ENCODE measurements around the gene RRAGD.

Gene RRAGD

DNA sequence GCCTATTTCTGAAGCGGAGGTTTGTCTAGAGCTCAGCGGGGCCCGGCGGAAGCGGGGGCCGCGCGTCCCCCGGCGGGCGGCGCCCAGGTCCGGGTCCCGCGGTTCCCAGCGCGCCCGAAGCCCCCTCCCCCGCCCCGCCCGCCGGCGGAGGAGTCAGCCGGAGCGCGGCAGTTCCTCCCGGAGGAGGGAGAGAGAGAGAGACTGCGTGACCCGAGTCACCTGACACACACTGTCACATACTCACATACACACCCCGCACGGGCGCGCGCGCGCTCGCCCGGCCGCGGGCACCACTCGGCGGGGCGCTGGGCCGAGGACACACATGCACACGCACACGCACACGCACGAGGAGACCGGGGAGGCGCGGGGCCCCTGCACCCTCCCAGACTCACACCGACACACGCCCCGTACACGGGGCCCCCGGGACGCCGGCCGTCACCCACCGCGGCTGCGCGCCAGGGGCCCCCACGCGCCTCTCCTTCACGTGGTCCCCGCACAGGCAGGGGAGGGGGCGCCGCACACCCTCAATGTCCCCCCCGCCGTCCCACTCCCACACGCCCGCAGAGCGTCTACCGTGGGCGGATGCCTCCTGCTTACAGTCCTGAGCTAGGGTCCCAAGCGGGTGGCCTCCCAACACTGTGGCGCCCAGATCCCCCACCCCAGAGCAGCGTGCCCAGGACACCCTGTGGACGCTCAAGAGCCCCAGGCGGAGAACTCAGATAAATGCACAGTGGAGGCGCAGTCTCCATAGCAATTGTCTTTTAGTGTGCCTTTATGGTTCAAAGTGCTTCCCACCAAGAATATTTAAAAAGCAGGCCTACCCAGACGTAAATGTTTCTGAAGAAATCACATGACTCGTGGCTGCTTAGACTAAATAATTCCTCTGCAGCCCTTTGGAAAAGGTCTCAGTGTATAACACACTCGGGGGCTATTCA is at the start of gene RRAGD:
Gene RRAGD (minus strand): TSS at position 203 of the 935 bp plus-strand sequence. CDS start 280 bp downstream, outside the sequence.
- peaks cover 16% of the 10 kb centered on the region for H3K4me1 Mint-ChIP-seq
- H3K27me3 Mint-ChIP-seq: peaks cover 4% of the 10 kb centered on the region
- DNase-seq (ENCODE audit: low spot score in 2 of 2): peak; percentile 42 to 56
- ATAC-seq (ENCODE audit: low read depth): peak; percentile 83
- peak within 1 kb of the TSS; percentile 90 for H3K27ac Mint-ChIP-seq
- H3K36me3 Mint-ChIP-seq: no peaks in the 10 kb centered on the region
- no peaks in the 10 kb centered on the region for H3K9me3 Mint-ChIP-seq
- peak within 1 kb of the TSS; percentile 99 for H3K4me3 Mint-ChIP-seq

GRCh38 chr6:89460713-89461112 is 48.6 kb upstream of the RRAGD start:
- H3K4me1 Mint-ChIP-seq: no peaks in the 10 kb centered on the region
- ATAC-seq (ENCODE audit: low read depth) (no peak), DNase-seq (ENCODE audit: low spot score in 2 of 2) (no peak)
- H3K9me3 Mint-ChIP-seq: peaks cover under 1% of the 10 kb centered on the region
- peaks cover 4% of the 10 kb centered on the region for H3K36me3 Mint-ChIP-seq
- H3K27me3 Mint-ChIP-seq: no peaks in the 10 kb centered on the region
- H3K27ac Mint-ChIP-seq: no peak overlapping the region
- H3K4me3 Mint-ChIP-seq: no peak overlapping the region

- H3K4me1 Mint-ChIP-seq: no peaks in the 10 kb centered on the region
- H3K27me3 Mint-ChIP-seq: no peaks in the 10 kb centered on the region
- no peak overlapping the region for H3K27ac Mint-ChIP-seq
- no peak for ATAC-seq (ENCODE audit: low read depth)
- H3K9me3 Mint-ChIP-seq: peaks cover 1% of the 10 kb centered on the region
- H3K36me3 Mint-ChIP-seq: peaks cover 8% of the 10 kb centered on the region
- H3K4me3 Mint-ChIP-seq: no peak overlapping the region
- no peak for DNase-seq (ENCODE audit: low spot score in 2 of 2)
These were observed 47.4 kb upstream of the RRAGD start for GRCh38 chr6:89459501-89459900.

DNA sequence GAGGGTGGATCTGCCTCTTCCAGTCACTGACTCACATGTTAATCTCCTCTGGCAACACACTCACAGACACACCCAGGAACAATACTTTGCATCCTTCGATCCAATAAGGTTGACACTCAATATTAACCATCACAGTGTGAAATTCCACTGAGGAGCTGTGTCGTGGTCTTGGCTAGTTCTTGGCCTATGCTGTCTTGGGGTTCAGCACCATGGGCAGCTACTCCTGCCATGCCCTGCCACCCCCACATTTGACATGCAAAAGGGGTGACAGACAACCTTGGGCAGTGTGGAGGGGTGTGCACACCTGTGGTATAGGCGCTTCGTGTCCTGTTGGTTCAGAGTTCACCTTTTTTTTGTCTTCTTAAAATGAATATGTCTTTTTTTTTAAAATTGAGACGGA is 46.6 kb upstream of the RRAGD start:
- Mint-ChIP-seq H3K36me3 (peaks cover 12% of the 10 kb centered on the region), H3K4me3 (no peak overlapping the region), H3K9me3 (peaks cover 1% of the 10 kb centered on the region), H3K27ac (no peak overlapping the region), H3K4me1 (no peaks in the 10 kb centered on the region), H3K27me3 (no peaks in the 10 kb centered on the region)
- DNase-seq (ENCODE audit: low spot score in 2 of 2): no peak
- ATAC-seq (ENCODE audit: low read depth): no peak

- Mint-ChIP-seq H3K27me3 (no peaks in the 10 kb centered on the region), H3K36me3 (peaks cover 12% of the 10 kb centered on the region), H3K9me3 (peaks cover 1% of the 10 kb centered on the region), H3K4me1 (no peaks in the 10 kb centered on the region), H3K27ac (no peak overlapping the region), H3K4me3 (no peak overlapping the region)
- no peak for ATAC-seq (ENCODE audit: low read depth)
- DNase-seq (ENCODE audit: low spot score in 2 of 2): no peak
These were observed 42.2 kb upstream of the RRAGD start for GRCh38 chr6:89454300-89454699.

DNA sequence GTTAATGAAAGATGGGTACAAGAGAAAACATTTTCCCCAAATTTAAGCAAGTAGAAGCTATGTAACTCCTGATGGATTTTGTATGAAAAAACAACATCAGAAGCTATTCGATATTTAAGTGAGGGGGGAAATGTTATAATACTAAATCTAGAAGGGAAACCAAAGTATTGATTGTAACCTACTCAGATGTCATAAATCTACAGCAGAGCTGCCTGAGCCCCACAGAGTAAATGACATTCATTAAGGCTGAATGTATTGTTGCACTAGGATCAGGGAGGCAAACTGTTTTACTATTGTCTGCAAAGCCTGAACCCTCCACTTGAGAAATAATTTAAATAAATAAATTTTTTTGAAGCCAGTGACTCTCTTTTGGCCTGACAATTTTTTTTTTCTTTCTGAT is 40.2 kb upstream of the RRAGD start:
- H3K4me3 Mint-ChIP-seq: no peak overlapping the region
- H3K27ac Mint-ChIP-seq: no peak overlapping the region
- ATAC-seq (ENCODE audit: low read depth): no peak
- H3K27me3 Mint-ChIP-seq: no peaks in the 10 kb centered on the region
- no peak for DNase-seq (ENCODE audit: low spot score in 2 of 2)
- H3K4me1 Mint-ChIP-seq: no peaks in the 10 kb centered on the region
- H3K9me3 Mint-ChIP-seq: peaks cover 1% of the 10 kb centered on the region
- peaks cover 12% of the 10 kb centered on the region for H3K36me3 Mint-ChIP-seq

GRCh38 chr6:89449193-89449592 is 37.1 kb upstream of the RRAGD start:
- no peak for ATAC-seq (ENCODE audit: low read depth)
- H3K36me3 Mint-ChIP-seq: peaks cover 1% of the 10 kb centered on the region
- no peaks in the 10 kb centered on the region for H3K27me3 Mint-ChIP-seq
- H3K27ac Mint-ChIP-seq: no peak overlapping the region
- no peaks in the 10 kb centered on the region for H3K4me1 Mint-ChIP-seq
- no peaks in the 10 kb centered on the region for H3K9me3 Mint-ChIP-seq
- no peak overlapping the region for H3K4me3 Mint-ChIP-seq
- no peak for DNase-seq (ENCODE audit: low spot score in 2 of 2)

DNA sequence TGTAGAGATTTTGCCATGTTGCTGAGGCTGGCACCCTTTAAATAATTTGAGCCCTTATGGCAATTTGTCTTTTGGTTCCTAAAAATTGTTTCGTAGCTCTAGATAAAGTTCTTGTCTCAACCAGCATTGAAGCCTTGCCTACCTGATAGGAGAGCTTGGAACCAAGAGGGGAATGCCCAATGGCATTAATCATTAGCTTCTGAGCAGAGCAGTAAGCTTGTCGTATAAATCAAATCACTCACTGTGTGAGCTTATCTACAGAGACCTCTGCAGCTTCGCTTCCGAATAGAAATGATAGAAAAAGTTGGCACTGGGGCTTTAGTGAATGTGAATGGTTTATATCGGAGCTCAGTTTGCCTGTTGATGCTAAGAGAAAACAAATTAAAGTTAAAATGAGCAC is 31.6 kb upstream of the RRAGD start:
- ATAC-seq (ENCODE audit: low read depth) (no peak), DNase-seq (ENCODE audit: low spot score in 2 of 2) (no peak)
- Mint-ChIP-seq H3K27me3 (no peaks in the 10 kb centered on the region), H3K9me3 (no peaks in the 10 kb centered on the region), H3K36me3 (no peaks in the 10 kb centered on the region), H3K4me3 (no peak overlapping the region), H3K4me1 (no peaks in the 10 kb centered on the region), H3K27ac (no peak overlapping the region)

DNA sequence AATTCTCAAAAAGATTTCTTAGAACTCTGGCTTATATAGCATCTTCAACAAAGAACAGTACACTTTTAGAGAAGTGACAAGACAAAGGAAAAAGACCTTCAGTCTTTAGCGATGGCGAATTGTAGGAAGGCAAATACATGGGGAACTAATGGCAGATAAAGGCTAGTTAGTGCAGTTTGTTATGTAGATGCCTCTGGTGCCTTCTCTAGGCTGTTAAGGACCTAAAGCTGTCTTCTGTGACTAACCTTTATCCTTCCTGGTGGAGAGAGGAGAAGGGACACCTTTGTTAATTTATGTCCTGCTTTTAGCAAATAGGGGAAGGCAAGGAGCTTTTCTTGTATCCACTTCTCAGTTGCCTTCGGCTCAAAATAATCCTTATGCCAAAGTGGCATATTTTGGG is 28.1 kb upstream of the RRAGD start:
- Mint-ChIP-seq H3K36me3 (no peaks in the 10 kb centered on the region), H3K4me1 (peaks cover 3% of the 10 kb centered on the region), H3K4me3 (no peak overlapping the region), H3K27ac (no peak overlapping the region), H3K27me3 (no peaks in the 10 kb centered on the region), H3K9me3 (no peaks in the 10 kb centered on the region)
- no peak for DNase-seq (ENCODE audit: low spot score in 2 of 2)
- no peak for ATAC-seq (ENCODE audit: low read depth)

DNA sequence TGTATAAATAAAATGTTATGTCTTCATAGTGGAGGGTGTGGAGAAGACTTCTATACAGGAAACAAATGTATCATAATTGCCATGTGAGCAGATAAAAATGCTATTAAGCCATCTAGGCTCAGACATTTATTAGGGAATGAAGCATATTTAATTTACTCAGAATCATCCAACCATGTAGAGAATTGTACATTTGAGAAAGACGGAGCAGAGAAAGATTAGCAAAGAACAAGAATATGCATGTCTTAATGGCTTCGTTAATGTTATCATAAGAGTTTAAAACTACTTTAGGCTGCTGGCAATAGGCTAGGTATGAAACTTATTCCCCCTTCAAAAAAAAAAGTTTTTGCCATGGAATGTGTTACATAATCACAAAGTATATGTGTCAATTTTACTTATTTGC is 26.9 kb upstream of the RRAGD start:
- Mint-ChIP-seq H3K36me3 (no peaks in the 10 kb centered on the region), H3K9me3 (no peaks in the 10 kb centered on the region), H3K27ac (no peak overlapping the region), H3K27me3 (no peaks in the 10 kb centered on the region), H3K4me1 (peaks cover 4% of the 10 kb centered on the region), H3K4me3 (no peak overlapping the region)
- DNase-seq (ENCODE audit: low spot score in 2 of 2): no peak
- ATAC-seq (ENCODE audit: low read depth): no peak

- DNase-seq (ENCODE audit: low spot score in 2 of 2) (no peak), ATAC-seq (ENCODE audit: low read depth) (no peak)
- Mint-ChIP-seq H3K9me3 (no peaks in the 10 kb centered on the region), H3K4me3 (no peak overlapping the region), H3K4me1 (peaks cover 7% of the 10 kb centered on the region), H3K36me3 (no peaks in the 10 kb centered on the region), H3K27ac (no peak overlapping the region), H3K27me3 (no peaks in the 10 kb centered on the region)
These were observed 26.2 kb upstream of the RRAGD start for GRCh38 chr6:89438248-89438647.

- Mint-ChIP-seq H3K36me3 (no peaks in the 10 kb centered on the region), H3K4me3 (no peak overlapping the region), H3K27me3 (no peaks in the 10 kb centered on the region), H3K9me3 (no peaks in the 10 kb centered on the region), H3K4me1 (peaks cover 10% of the 10 kb centered on the region), H3K27ac (no peak overlapping the region)
- no peak for ATAC-seq (ENCODE audit: low read depth)
- DNase-seq (ENCODE audit: low spot score in 2 of 2): no peak
These were observed 24.2 kb upstream of the RRAGD start for GRCh38 chr6:89436226-89436625.

DNA sequence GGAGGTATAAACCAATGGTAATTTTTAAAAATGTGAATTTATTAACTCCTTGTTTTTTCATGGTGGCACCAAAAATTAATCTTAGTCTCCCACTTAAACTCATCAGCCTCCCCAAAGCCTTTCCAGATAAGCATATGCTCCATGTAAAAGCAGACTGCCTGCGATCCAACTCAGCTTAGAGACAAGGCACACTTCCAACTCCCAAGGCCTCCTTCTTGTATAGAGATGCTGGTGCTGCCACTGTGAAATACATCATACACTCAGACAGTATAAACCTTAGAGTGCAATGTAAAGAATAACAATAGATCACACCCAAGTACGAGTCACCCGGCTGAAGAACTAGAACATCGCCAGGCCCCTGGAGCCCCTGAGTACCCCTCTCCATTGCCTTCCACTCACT is 22.9 kb upstream of the RRAGD start:
- Mint-ChIP-seq H3K4me3 (no peak overlapping the region), H3K9me3 (no peaks in the 10 kb centered on the region)

GRCh38 chr6:89434150-89434499 is 22.1 kb upstream of the RRAGD start:
- Mint-ChIP-seq H3K36me3 (no peaks in the 10 kb centered on the region), H3K27ac (no peak overlapping the region), H3K9me3 (no peaks in the 10 kb centered on the region), H3K27me3 (no peaks in the 10 kb centered on the region), H3K4me1 (peaks cover 10% of the 10 kb centered on the region), H3K4me3 (peak overlapping the region; percentile 82)
- DNase-seq (ENCODE audit: low spot score in 2 of 2) (no peak), ATAC-seq (ENCODE audit: low read depth) (no peak)

More for the DNA sequence above, 22.9 kb upstream of the RRAGD start:
- ATAC-seq (ENCODE audit: low read depth): no peak
- peaks cover 10% of the 10 kb centered on the region for H3K4me1 Mint-ChIP-seq
- H3K27me3 Mint-ChIP-seq: no peaks in the 10 kb centered on the region
- no peaks in the 10 kb centered on the region for H3K36me3 Mint-ChIP-seq
- DNase-seq (ENCODE audit: low spot score in 2 of 2): no peak
- H3K27ac Mint-ChIP-seq: no peak overlapping the region
